Skin epidermis (tissue), 12 donors: ENCODE measurements around the gene SPNS2.

Experiments used
- H3K27ac ChIP-seq, 21 experiments: fragments of 200-600 bp; sonication (generic) in 11 of 21; one replicate each; pipeline ENCODE4 v1.5.0; 2020; ENCODE audit warnings: mild to moderate bottlenecking in 3 of 21, inconsistent platforms in 2 of 21, moderate library complexity in 2 of 21
- H3K4me3 ChIP-seq, 7 experiments: fragments of 200-600 bp; sonication (generic) in 2 of 7; one replicate each; pipeline ENCODE4 v1.5.0; 2020; ENCODE audit warnings: inconsistent platforms in 2 of 7, mild to moderate bottlenecking in 2 of 7, moderate library complexity in 1 of 7

The SPNS2 gene

DNA sequence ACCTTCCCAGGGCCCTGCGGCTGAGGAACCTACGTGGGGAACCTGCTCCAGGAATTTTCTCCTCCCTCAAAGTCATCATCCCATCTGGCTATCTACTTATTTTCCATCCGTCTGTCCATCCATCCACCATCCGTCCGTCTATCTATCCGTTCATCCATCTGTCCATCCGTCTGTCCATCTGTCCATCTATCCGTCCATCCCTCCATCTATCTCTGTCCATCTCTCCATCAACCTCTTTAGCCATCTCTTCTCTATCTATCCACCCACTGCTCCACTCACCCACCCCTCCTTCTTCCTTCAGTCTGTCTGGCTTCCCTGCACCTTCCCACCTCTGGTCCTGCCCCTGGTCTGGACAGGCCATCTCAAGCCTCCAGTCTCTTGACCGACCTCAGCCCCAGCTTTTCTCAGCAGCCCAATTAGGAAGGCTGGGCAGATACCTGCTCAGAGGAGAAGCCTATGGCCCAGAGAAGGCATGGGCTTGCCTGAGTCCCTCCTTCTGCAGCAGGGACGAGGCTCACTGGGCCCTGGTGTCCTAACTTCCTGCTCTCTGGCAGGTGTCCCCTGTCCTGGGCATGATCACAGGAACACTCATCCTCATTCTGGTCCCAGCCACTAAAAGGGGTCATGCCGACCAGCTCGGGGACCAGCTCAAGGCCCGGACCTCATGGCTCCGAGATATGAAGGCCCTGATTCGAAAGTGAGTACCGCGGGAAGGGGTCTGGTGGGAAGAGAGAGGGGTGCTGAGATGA, 33.5 kb downstream of the SPNS2 start:
- Histone ChIP-seq H3K4me3 (no peak overlapping the region), H3K27ac (peak overlapping the region in 3 of 21 experiments; percentile 2 to 7 (median 6))

DNA sequence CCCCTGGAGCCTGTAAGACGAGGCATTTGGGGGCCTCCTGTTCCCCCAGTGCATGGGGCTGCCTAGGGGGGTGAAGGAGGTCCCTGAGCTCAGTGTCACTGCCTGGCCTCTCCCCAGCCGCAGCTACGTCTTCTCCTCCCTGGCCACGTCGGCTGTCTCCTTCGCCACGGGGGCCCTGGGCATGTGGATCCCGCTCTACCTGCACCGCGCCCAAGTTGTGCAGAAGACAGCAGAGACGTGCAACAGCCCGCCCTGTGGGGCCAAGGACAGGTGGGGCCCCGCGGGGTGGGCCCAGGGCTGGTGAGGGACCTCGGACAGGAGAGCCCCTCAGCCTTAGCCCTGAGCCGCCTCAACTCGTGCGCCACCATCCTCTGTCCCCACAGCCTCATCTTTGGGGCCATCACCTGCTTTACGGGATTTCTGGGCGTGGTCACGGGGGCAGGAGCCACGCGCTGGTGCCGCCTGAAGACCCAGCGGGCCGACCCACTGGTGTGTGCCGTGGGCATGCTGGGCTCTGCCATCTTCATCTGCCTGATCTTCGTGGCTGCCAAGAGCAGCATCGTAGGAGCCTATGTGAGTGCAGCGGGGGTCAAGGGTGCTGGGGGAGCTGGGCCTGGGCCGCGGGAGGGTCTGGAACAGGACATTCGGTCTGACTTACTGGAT, 34.3 kb downstream of the SPNS2 start:
- H3K4me3 ChIP-seq, result no peak overlapping the region
- H3K27ac ChIP-seq, result no peak overlapping the region

GRCh38 chr17:4533523-4534504, 35.1 kb downstream of the SPNS2 start:
- no peak overlapping the region for H3K4me3 ChIP-seq
- H3K27ac ChIP-seq, result peak overlapping the region in 10 of 21 experiments; percentile 3 to 65 (median 28)

DNA sequence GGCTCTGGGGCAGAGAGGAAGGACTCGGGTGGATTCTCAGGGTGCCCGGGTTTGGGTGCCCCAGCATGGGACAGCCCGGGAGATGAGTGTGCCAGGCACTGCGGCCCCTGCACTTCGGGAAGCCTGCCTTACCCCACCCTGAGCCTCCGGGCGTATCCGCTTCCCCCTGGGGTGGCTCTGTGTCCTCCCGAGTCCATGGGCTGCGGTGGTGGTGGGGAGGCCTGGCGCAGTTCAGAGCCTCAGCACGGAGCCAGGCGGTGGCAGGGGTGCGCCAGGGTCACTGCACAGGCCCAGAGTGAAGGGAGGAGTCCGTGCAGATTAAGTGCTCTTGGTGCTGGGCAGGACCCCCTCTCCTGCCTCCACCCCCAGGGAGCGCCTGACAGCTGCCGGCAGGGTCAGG, 35.8 kb downstream of the SPNS2 start:
- Histone ChIP-seq H3K27ac (peak overlapping the region in 11 of 21 experiments; percentile 3 to 65 (median 28)), H3K4me3 (no peak overlapping the region)

GRCh38 chr17:4534928-4535666, 36.4 kb downstream of the SPNS2 start:
- Histone ChIP-seq H3K27ac (peak overlapping the region in 10 of 21 experiments; percentile 3 to 65 (median 28)), H3K4me3 (no peak overlapping the region)

GRCh38 chr17:4535667-4536258, 37.1 kb downstream of the SPNS2 start:
- Histone ChIP-seq H3K4me3 (no peak overlapping the region), H3K27ac (peak overlapping the region in 12 of 21 experiments; percentile 3 to 75 (median 54))

- no peak overlapping the region for H3K4me3 ChIP-seq
These were observed 37.6 kb downstream of the SPNS2 start for GRCh38 chr17:4536259-4536741.

DNA sequence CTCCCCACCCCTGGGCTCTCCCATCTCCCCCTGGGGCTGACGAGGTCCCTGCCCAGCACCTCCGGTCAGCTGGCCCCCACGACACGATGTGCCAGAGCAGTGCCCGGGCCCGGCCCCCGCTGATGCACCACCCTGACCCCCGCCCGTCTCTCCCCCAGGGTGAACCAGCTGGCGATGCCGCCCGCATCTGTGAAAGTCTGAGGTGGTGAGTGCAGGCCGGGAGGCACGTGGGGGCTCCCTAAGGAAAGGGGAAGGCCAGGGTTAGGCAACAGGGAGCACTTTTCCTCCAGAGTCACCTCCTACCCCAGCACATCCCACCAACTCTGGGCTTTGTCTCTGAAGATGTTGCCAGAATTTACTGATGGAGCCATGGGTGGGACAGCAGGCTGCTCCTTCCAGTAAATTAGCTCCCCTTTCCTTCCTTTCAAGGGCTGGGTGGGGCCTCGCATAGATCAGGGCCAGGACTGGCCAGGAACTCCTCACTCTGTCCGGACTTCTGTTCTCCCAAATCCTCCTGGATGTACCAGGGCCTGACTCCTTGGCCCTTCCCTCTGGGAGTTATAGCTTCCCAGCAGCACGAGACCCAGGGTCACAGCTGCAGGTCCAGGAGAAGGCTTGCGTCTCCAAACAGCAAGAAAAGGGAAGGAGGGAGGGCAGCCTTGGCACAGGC, 38.2 kb downstream of the SPNS2 start:
- H3K27ac ChIP-seq, result peak overlapping the region in 20 of 21 experiments; percentile 11 to 75 (median 53)

More at GRCh38 chr17:4536259-4536741, 37.6 kb downstream of the SPNS2 start:
- H3K27ac ChIP-seq, result peak overlapping the region in 20 of 21 experiments; percentile 3 to 75 (median 38)

DNA sequence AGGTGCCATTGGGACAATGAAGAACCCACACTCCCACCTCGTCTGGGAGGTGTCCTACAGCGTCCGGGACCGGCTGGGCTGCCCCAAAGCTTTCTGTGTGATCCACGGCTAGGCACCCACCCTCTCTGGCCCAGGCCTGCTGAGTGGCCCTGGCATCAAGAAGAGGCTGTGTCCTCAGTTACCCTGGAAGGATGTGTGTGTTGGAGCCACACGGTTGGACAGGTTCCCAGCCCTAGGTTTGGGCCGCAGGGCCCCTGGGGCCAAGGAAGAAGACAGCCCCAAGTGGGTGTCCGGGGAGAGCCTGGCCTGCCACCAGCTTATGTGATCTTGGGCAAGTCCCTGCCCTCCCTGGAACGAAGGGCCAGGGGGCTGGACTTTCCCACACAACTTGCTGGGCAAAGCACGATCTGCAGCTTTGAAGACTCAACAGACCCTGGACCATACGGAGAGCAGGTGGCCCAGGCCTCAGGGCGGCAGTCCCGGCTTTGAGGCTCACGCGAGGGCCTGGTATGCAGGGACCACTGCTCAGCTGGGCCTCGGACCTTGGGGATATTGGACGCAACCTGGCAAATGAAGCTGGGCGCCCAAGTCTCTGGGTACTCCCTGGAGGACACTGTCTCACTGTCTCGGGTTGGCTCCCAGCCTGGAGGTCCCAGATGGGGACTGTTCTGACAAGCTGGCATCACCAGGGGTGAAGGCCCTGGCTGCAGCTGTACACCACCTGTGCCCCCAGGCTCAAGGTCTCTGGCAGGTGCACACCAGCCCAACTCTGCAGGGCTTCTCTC, 39.0 kb downstream of the SPNS2 start:
- Histone ChIP-seq H3K4me3 (no peak overlapping the region), H3K27ac (peak overlapping the region in 19 of 21 experiments; percentile 9 to 75 (median 50))

More for the DNA sequence above, 38.2 kb downstream of the SPNS2 start:
- no peak overlapping the region for H3K4me3 ChIP-seq

GRCh38 chr17:4538236-4539002, 39.7 kb downstream of the SPNS2 start:
- Histone ChIP-seq H3K27ac (peak overlapping the region in 12 of 21 experiments; percentile 9 to 75 (median 57)), H3K4me3 (no peak overlapping the region)

GRCh38 chr17:4539025-4539424, 40.3 kb downstream of the SPNS2 start:
- Histone ChIP-seq H3K4me3 (no peak overlapping the region), H3K27ac (no peak overlapping the region)

DNA sequence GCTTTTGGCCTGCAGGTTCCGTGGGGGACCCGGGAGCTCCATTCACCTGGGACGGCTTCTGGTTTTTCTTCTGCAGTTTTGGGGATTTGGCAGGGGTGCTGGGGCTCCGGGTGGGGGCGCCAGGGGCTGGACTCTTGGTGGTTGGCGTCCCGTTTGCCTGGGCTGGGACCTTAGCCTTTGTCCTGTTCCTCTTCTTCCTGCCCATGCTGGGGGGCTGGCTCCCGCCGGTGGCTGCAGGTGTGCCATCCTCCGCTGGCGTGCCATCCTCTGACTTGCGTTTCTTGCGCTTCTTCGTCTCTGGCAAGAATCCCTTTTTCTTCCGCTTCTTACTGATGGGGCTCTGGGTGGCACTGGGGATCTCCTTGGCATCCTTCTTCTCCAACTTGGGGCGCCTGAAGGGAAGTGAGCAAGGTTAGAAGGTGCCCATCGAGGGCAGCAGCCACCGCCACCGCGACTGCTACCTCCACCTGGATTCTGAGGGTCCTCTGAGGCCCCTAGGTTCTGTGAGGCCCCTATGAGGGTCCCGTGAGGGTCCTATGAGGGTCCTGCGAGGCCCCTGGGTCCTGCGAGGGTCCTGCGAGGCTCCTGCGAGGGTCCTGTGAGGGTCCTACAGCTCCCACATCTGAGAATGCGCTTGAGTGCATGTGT, 41.0 kb downstream of the SPNS2 start:
- Histone ChIP-seq H3K4me3 (no peak overlapping the region), H3K27ac (peak overlapping the region in 1 of 21 experiments; percentile 39)

DNA sequence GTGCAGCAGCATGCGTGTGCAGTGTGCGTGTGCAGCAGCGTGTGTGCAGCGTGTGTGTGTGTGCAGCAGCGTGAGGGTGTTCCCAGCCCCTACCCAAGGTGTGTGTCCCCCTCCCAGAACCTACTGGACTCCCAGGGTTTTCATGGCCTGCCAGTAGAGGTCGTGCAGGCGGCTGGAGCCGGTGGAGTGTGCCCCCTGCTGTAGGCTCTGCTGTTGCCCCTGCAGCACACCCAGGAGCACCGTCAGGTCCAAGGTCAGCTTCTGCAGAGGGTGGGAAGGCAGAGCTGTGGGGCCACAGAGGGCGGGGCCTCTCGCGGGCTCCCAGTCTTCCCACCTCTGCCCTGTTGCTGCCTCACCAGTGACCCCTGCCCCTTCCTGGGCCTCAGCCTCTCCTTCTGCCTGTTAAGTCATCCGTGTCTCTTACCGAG, 41.6 kb downstream of the SPNS2 start:
- no peak overlapping the region for H3K4me3 ChIP-seq
- H3K27ac ChIP-seq, result peak overlapping the region in 3 of 21 experiments; percentile 10 to 34 (median 19)

GRCh38 chr17:4540687-4541327, 42.1 kb downstream of the SPNS2 start:
- no peak overlapping the region for H3K4me3 ChIP-seq
- peak overlapping the region in 4 of 21 experiments; percentile 10 to 34 (median 16) for H3K27ac ChIP-seq

- Histone ChIP-seq H3K4me3 (no peak overlapping the region), H3K27ac (peak overlapping the region in 4 of 21 experiments; percentile 13 to 32 (median 19))
These were observed 42.8 kb downstream of the SPNS2 start for GRCh38 chr17:4541328-4542002.
